Endothelial cell of umbilical vein (primary cell): ENCODE measurements around the gene CUEDC2. TPM values are rescaled to one million over a fixed set of nuclear protein-coding genes. Genes with fewer than 3 reads are reported as not detected.

Source experiments
- BruUV-seq: library from RNA; stranded (reverse); fragments of 400-500 nt; replicated peaks from 2 replicates; lab custom pipeline; 2021; lab: Mats Ljungman, UMichigan
- CTCF ChIA-PET: fragments of 300-600, 350-600 bp; sonication (Branson Sonifier 250); formaldehyde crosslinking; loops from one replicate; lab custom pipeline; 2021; ENCODE audit warnings: antibody characterized with exemption, inconsistent platforms; lab: Charles Lee
- POLR2A ChIA-PET: fragments of 300-600, 350-600 bp; sonication (Branson Sonifier 250); formaldehyde crosslinking; loops from one replicate; lab custom pipeline; 2021; ENCODE audit warnings: antibody characterized with exemption, inconsistent platforms; lab: Charles Lee
- DNase-seq: peaks from one replicate; pipeline ENCODE4 v3.0.0-alpha.2; 2011; ENCODE audit warnings: low read depth, low spot score
- FAIRE-seq: peaks from 2 replicates; lab custom pipeline; 2011; peaks lifted over from hg19 to GRCh38; lab: Jason Lieb, UNC
- H2AFZ ChIP-seq: 2 replicates; pipeline ENCODE4 v1.6.0; 2012; ENCODE audit warnings: low read depth, low read length, control low read depth, inconsistent platforms
- H3K27ac ChIP-seq: 2 replicates; pipeline ENCODE4 v1.5.1; 2011; ENCODE audit warnings: low read depth, mild to moderate bottlenecking, control low read depth, low read length, moderate library complexity; ENCODE audit not compliant: insufficient read depth
- H3K27me3 ChIP-seq, 2 experiments: 2 replicates each; pipeline versions ENCODE4 v1.6.0 to v1.6.1; 2011; ENCODE audit warnings: low read length in 2 of 2, mixed read lengths in 1 of 2; ENCODE audit not compliant: control insufficient read depth in 2 of 2, insufficient read depth in 2 of 2
- H3K36me3 ChIP-seq, 2 experiments: 2 replicates in 1 of 2; 3 replicates in 1 of 2; pipeline ENCODE4 v1.5.1; 2011; ENCODE audit warnings: low read length in 2 of 2, mild to moderate bottlenecking in 1 of 2, moderate library complexity in 1 of 2; ENCODE audit not compliant: control insufficient read depth in 2 of 2, insufficient read depth in 2 of 2; ENCODE audit errors: extremely low read depth in 1 of 2
- H3K4me1 ChIP-seq: 3 replicates; pipeline ENCODE4 v1.5.1; 2011; ENCODE audit warnings: mild to moderate bottlenecking, low read length; ENCODE audit not compliant: control insufficient read depth, insufficient read depth; ENCODE audit errors: extremely low read depth
- H3K4me2 ChIP-seq: 2 replicates; pipeline ENCODE4 v1.6.1; 2011; ENCODE audit warnings: low read length, control low read depth, mixed read lengths; ENCODE audit not compliant: insufficient read depth
- H3K4me3 ChIP-seq, 3 experiments: fragments of 200-600 bp in 1 of 3; sonication (generic), shearing (Covaris generic) in 1 of 3; replicated peaks in 1 of 3; 2 replicates each; pipeline ENCODE4 v1.5.1; 2011 to 2016; ENCODE audit warnings: control low read depth in 3 of 3, low read length in 3 of 3, mild to moderate bottlenecking in 2 of 3, inconsistent platforms in 1 of 3, low read depth in 1 of 3, moderate library complexity in 1 of 3; ENCODE audit not compliant: insufficient read depth in 1 of 3
- H3K79me2 ChIP-seq: 2 replicates; pipeline ENCODE4 v1.6.0; 2012; ENCODE audit warnings: low read length, inconsistent platforms; ENCODE audit not compliant: control insufficient read depth, insufficient read depth
- H3K9ac ChIP-seq: replicated peaks from 2 replicates; pipeline ENCODE3; 2011; ENCODE audit warnings: low read length, control low read depth; ENCODE audit not compliant: insufficient read depth; ENCODE audit errors: extremely low read depth
- H3K9me1 ChIP-seq: replicated peaks from 3 replicates; pipeline ENCODE4 v1.6.0; 2011; ENCODE audit warnings: mild to moderate bottlenecking, low read length; ENCODE audit not compliant: control insufficient read depth, insufficient read depth; ENCODE audit errors: extremely low read depth
- H3K9me3 ChIP-seq: replicated peaks from 2 replicates; pipeline ENCODE4 v1.5.1; 2012; ENCODE audit warnings: low read length, inconsistent platforms; ENCODE audit not compliant: control insufficient read depth, insufficient read depth
- H4K20me1 ChIP-seq: replicated peaks from 2 replicates; pipeline ENCODE3; 2011; ENCODE audit warnings: mild to moderate bottlenecking, low read length; ENCODE audit not compliant: control insufficient read depth, insufficient read depth; ENCODE audit errors: extremely low read depth
- CTCF ChIP-seq, 2 donors: IDR thresholded peaks; 1 replicate in 1 of 2; 2 replicates in 1 of 2; pipeline ENCODE4 v1.5.1; 2011; ENCODE audit warnings: low read length in 2 of 2, mild to moderate bottlenecking in 2 of 2, moderate library complexity in 2 of 2, control low read depth in 1 of 2, inconsistent platforms in 1 of 2, low read depth in 1 of 2; ENCODE audit not compliant: insufficient read depth in 1 of 2; ENCODE audit errors: extremely low read depth in 1 of 2
- EZH2 ChIP-seq: IDR thresholded peaks from 2 replicates; pipeline ENCODE4 v1.6.1; 2012; ENCODE audit warnings: borderline replicate concordance, low read depth, mild to moderate bottlenecking, moderate library complexity, low read length, inconsistent platforms; ENCODE audit not compliant: severe bottlenecking
- FOS ChIP-seq: IDR thresholded peaks from 2 replicates; pipeline ENCODE4 v1.6.1; 2011; ENCODE audit warnings: mild to moderate bottlenecking, low read length, moderate library complexity, borderline replicate concordance; ENCODE audit not compliant: insufficient read depth
- GATA2 ChIP-seq: IDR thresholded peaks from 2 replicates; pipeline ENCODE4 v1.7.0; 2011; ENCODE audit warnings: low read depth, mild to moderate bottlenecking, moderate library complexity, mixed read lengths, low read length; ENCODE audit not compliant: insufficient read length, insufficient read depth
- JUN ChIP-seq: IDR thresholded peaks from 2 replicates; pipeline ENCODE4 v1.6.1; 2011; ENCODE audit warnings: borderline replicate concordance, low read depth; ENCODE audit not compliant: insufficient read length, insufficient read depth
- MAX ChIP-seq: IDR thresholded peaks from 2 replicates; pipeline ENCODE4 v1.6.1; 2011; ENCODE audit not compliant: insufficient read depth, insufficient read length
- MYC ChIP-seq: IDR thresholded peaks from one replicate; pipeline ENCODE4 v1.6.1; 2011; ENCODE audit warnings: mild to moderate bottlenecking, low read depth, low read length
- POLR2A ChIP-seq: IDR thresholded peaks from 2 replicates; pipeline ENCODE4 v1.6.1; 2012; ENCODE audit warnings: low read depth, mild to moderate bottlenecking, control low read depth, low read length
- POLR2AphosphoS5 ChIP-seq: IDR thresholded peaks from 2 replicates; pipeline ENCODE4 v1.6.1; 2012; ENCODE audit warnings: low read depth, mild to moderate bottlenecking, control low read depth, low read length, moderate library complexity; ENCODE audit not compliant: insufficient read depth
- dilution Hi-C: fragments of 300-500 bp; cut with MboI; formaldehyde crosslinking; loops from one replicate; pipeline ENCODE4 v1.15.0; 2019; ENCODE audit warnings: low sequenced_read_pairs; ENCODE audit not compliant: extremely low pct_ligation_motif_present
- intact Hi-C: fragments of 100-400 bp; cut with micrococcal nuclease; formaldehyde crosslinking; loops from one replicate; pipeline ENCODE4 v1.10.0; 2022
- polyA plus RNA-seq, 4 experiments: library from polyadenylated mRNA; depleted of rRNA in 3 of 4; stranded (reverse) in 3 of 4; unstranded in 1 of 4; fragments of >200 nt; gene quantifications; 2 replicates each; pipeline versions ENCODE4 v1.2.1 to v1.2.3, GENCODE V29; 2011 to 2012; ENCODE audit warnings: missing spikeins in 1 of 4
- total RNA-seq: library from RNA; stranded (reverse); gene quantifications from 2 replicates; pipeline ENCODE4 v1.2.3, GENCODE V29; 2021

The CUEDC2 gene
- total and polyA plus RNA-seq, 2 donors (not counting 3 experiments of a cell fraction or from before 2014, with no cell fraction given): 61.5 to 96.7 TPM

GRCh38 chr10:102381983-102382382, 50.4 kb downstream of the CUEDC2 start:
- Histone ChIP-seq H3K27ac (no peak overlapping the region), H2AFZ (no peak overlapping the region), H4K20me1 (no peaks in the 10 kb centered on the region), H3K27me3 (no peaks in the 10 kb centered on the region), H3K79me2 (no peaks in the 10 kb centered on the region), H3K4me2 (no peak overlapping the region), H3K36me3 (peaks cover 4 to 30% of the 10 kb centered on the region in 2 experiments), H3K9ac (no peak overlapping the region), H3K9me1 (no peaks in the 10 kb centered on the region), H3K9me3 (no peaks in the 10 kb centered on the region), H3K4me3 (no peak overlapping the region), H3K4me1 (no peaks in the 10 kb centered on the region)
- CTCF ChIA-PET: interaction anchor here (2.0 to 5.0 kb wide), 4 partner anchors 12 to 152 kb away, joined by 10 to 30 read pairs (median 14); partner anchors contain the start of gene NFKB2
- POLR2A ChIA-PET: interaction anchor here (0.7 kb wide), 1 partner anchor 549 kb away, joined by 8 read pairs; no protein-coding TSS in a partner anchor
- dilution Hi-C loops: no loop called here
- no peak for DNase-seq
- no peak for FAIRE-seq
- BruUV-seq: no TSS peak
- TF ChIP-seq EZH2 (no peak), JUN (no peak), GATA2 (no peak), MAX (no peak), FOS (no peak), MYC (no peak), POLR2AphosphoS5 (no peak), CTCF (IDR thresholded peaks at IDR 0.05; ENCODE audit: extremely low read depth in 1 of 2, insufficient read depth in 1 of 2, low read depth in 1 of 2, low read length in 2 of 2) (no peak), POLR2A (no peak)
- intact Hi-C loops: no loop called here
